ENCODE data around the gene MRPL51.
"Not testable (repeated sequence)": the region's sequence is repeated elsewhere in the genome, so short reads cannot be mapped to it uniquely, and the experiment has no call there.

The MRPL51 gene

GRCh38 chr12:6469609-6470374, 23.3 kb downstream of the MRPL51 start:
- TF ChIP-seq CTCF (IDR thresholded peaks at IDR 0.05), result no peak
- Histone ChIP-seq H3K4me3 (ENCODE audit: low read depth in 1 of 2, low read length in 1 of 2) (peak overlapping the region; percentile 91 to 95), H3K27ac (peak overlapping the region; percentile 98), H3K27me3 (no peaks in the 10 kb centered on the region), H3K4me1 (ENCODE audit: control insufficient read depth in 1 of 2, insufficient read depth in 1 of 2, low read depth in 1 of 2, low read length in 1 of 2) (peaks cover 57 to 64% of the 10 kb centered on the region in 2 experiments), H3K9me3 (no peaks in the 10 kb centered on the region), H3K36me3 (peaks cover 20% of the 10 kb centered on the region)

GRCh38 chr12:6469092-6469491, 24.0 kb downstream of the MRPL51 start:
- Histone ChIP-seq H3K36me3 (peaks cover 27% of the 10 kb centered on the region), H3K9me3 (no peaks in the 10 kb centered on the region), H3K4me3 (ENCODE audit: low read depth in 1 of 2, low read length in 1 of 2) (peak overlapping the region; percentile 91 to 95), H3K27ac (peak overlapping the region; percentile 98), H3K27me3 (no peaks in the 10 kb centered on the region), H3K4me1 (ENCODE audit: control insufficient read depth in 1 of 2, insufficient read depth in 1 of 2, low read depth in 1 of 2, low read length in 1 of 2) (peaks cover 63 to 69% of the 10 kb centered on the region in 2 experiments)
- no peak for TF ChIP-seq CTCF (IDR thresholded peaks at IDR 0.05)

- peak overlapping the region; percentile 98 for H3K27ac ChIP-seq
- no peaks in the 10 kb centered on the region for H3K27me3 ChIP-seq
- no peak for TF ChIP-seq CTCF (IDR thresholded peaks at IDR 0.05)
- peaks cover 36% of the 10 kb centered on the region for H3K36me3 ChIP-seq
- peaks cover 72 to 78% of the 10 kb centered on the region in 2 experiments for H3K4me1 ChIP-seq (ENCODE audit: control insufficient read depth in 1 of 2, insufficient read depth in 1 of 2, low read depth in 1 of 2, low read length in 1 of 2)
- H3K4me3 ChIP-seq (ENCODE audit: low read depth in 1 of 2, low read length in 1 of 2), result no peak overlapping the region
- H3K9me3 ChIP-seq, result no peaks in the 10 kb centered on the region
These were observed 24.8 kb downstream of the MRPL51 start for GRCh38 chr12:6468283-6468575.

- H3K27me3 ChIP-seq; H3K4me3 ChIP-seq (ENCODE audit: low read depth in 1 of 2, low read length in 1 of 2); H3K9me3 ChIP-seq: not testable (repeated sequence)
- H3K27ac ChIP-seq, result peak overlapping the region; percentile 98
- peaks cover 77 to 83% of the 10 kb centered on the region in 2 experiments for H3K4me1 ChIP-seq (ENCODE audit: control insufficient read depth in 1 of 2, insufficient read depth in 1 of 2, low read depth in 1 of 2, low read length in 1 of 2)
- H3K36me3 ChIP-seq, result peaks cover 41% of the 10 kb centered on the region
These were observed 25.3 kb downstream of the MRPL51 start for GRCh38 chr12:6467571-6468282.

- Histone ChIP-seq H3K27ac (peak overlapping the region; percentile 75), H3K4me1 (ENCODE audit: control insufficient read depth in 1 of 2, insufficient read depth in 1 of 2, low read depth in 1 of 2, low read length in 1 of 2) (peaks cover 83 to 89% of the 10 kb centered on the region in 2 experiments), H3K36me3 (peaks cover 46% of the 10 kb centered on the region)
- H3K4me3 ChIP-seq (ENCODE audit: low read depth in 1 of 2, low read length in 1 of 2); H3K9me3 ChIP-seq; H3K27me3 ChIP-seq: not testable (repeated sequence)
These were observed 26.3 kb downstream of the MRPL51 start for GRCh38 chr12:6466751-6467150.

- Histone ChIP-seq H3K9me3 (no peaks in the 10 kb centered on the region), H3K4me3 (ENCODE audit: low read depth in 1 of 2, low read length in 1 of 2) (no peak overlapping the region), H3K27me3 (no peaks in the 10 kb centered on the region), H3K36me3 (peaks cover 46% of the 10 kb centered on the region), H3K4me1 (ENCODE audit: control insufficient read depth in 1 of 2, insufficient read depth in 1 of 2, low read depth in 1 of 2, low read length in 1 of 2) (peaks cover 83 to 89% of the 10 kb centered on the region in 2 experiments), H3K27ac (peak overlapping the region; percentile 75)
- TF ChIP-seq CTCF (IDR thresholded peaks at IDR 0.05), result no peak
These were observed 26.9 kb downstream of the MRPL51 start for GRCh38 chr12:6466184-6466573.
